Fibroblast of mammary gland (primary cell): ENCODE measurements around the gene MAST2.

Experiments used
- DNase-seq: peaks from one replicate; pipeline ENCODE4 v3.0.0-alpha.2; 2010; ENCODE audit warnings: low read depth
- H3K4me3 ChIP-seq: 2 replicates; pipeline ENCODE4 v1.5.1; 2011; ENCODE audit warnings: low read depth, mild to moderate bottlenecking, low read length, moderate library complexity; ENCODE audit not compliant: control insufficient read depth
- TF ChIP-seq, protein P1 (sequence below): conservative IDR thresholded peaks from 2 replicates; pipeline ENCODE4 v1.5.1; 2011; ENCODE audit warnings: low read depth, low read length, inconsistent platforms; ENCODE audit not compliant: control insufficient read depth, insufficient read depth

The MAST2 gene

GRCh38 chr1:45796381-45796780 is 7.0 kb upstream of the MAST2 start:
- TF ChIP-seq, protein P1, sequence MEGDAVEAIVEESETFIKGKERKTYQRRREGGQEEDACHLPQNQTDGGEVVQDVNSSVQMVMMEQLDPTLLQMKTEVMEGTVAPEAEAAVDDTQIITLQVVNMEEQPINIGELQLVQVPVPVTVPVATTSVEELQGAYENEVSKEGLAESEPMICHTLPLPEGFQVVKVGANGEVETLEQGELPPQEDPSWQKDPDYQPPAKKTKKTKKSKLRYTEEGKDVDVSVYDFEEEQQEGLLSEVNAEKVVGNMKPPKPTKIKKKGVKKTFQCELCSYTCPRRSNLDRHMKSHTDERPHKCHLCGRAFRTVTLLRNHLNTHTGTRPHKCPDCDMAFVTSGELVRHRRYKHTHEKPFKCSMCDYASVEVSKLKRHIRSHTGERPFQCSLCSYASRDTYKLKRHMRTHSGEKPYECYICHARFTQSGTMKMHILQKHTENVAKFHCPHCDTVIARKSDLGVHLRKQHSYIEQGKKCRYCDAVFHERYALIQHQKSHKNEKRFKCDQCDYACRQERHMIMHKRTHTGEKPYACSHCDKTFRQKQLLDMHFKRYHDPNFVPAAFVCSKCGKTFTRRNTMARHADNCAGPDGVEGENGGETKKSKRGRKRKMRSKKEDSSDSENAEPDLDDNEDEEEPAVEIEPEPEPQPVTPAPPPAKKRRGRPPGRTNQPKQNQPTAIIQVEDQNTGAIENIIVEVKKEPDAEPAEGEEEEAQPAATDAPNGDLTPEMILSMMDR, result no peak

GRCh38 chr1:45796946-45797345 is 6.5 kb upstream of the MAST2 start:
- TF ChIP-seq, protein P1, result no peak
- H3K4me3 ChIP-seq, result no peak overlapping the region
- no peak for DNase-seq

More at GRCh38 chr1:45796381-45796780, 7.0 kb upstream of the MAST2 start:
- H3K4me3 ChIP-seq, result no peak overlapping the region
- peak; percentile 7 for DNase-seq

GRCh38 chr1:45800899-45801298 is 2.5 kb upstream of the MAST2 start:
- H3K4me3 ChIP-seq, result no peak overlapping the region
- DNase-seq, result no peak
- TF ChIP-seq, protein P1, result no peak

- TF ChIP-seq, protein P1, result no peak
- H3K4me3 ChIP-seq, result peak overlapping the region; percentile 67
- peak; percentile 99 for DNase-seq
Observed at GRCh38 chr1:45802343-45803298, 791 bp upstream of the MAST2 start.

GRCh38 chr1:45803781-45804668 is 613 bp downstream of the MAST2 start:
- DNase-seq, result peak; percentile 11
- H3K4me3 ChIP-seq, result peak overlapping the region; percentile 87

GRCh38 chr1:45804669-45804969 is 1.2 kb downstream of the MAST2 start:
- peak; percentile 4 for DNase-seq
- H3K4me3 ChIP-seq, result peak overlapping the region; percentile 87
- TF ChIP-seq, protein P1, result no peak

DNA sequence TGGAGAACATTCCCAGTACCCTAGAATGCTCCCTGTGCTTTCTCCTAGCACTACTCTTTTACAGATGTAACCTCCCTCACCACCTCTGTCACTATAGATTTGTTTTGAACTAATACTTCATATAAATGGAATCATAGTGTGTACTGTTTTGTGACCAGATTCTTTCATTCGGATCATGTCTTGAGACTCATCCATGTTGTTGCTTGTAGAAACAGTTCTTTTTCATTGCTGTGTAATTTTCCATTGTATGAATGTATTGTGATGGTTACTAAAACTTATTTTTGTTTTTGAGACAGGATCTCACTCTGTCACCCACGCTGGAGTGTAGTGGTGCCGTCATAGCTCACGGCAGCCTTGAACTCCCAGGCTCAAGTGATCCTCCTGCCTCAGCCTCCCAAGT is 2.7 kb downstream of the MAST2 start:
- H3K4me3 ChIP-seq, result no peak overlapping the region
- DNase-seq, result no peak
- TF ChIP-seq, protein P1, result no peak
